ENCODE results near the gene PYY.
"Not testable (repeated sequence)": the region's sequence is repeated elsewhere in the genome, so short reads cannot be mapped to it uniquely, and the experiment has no call there.

PYY gene

DNA sequence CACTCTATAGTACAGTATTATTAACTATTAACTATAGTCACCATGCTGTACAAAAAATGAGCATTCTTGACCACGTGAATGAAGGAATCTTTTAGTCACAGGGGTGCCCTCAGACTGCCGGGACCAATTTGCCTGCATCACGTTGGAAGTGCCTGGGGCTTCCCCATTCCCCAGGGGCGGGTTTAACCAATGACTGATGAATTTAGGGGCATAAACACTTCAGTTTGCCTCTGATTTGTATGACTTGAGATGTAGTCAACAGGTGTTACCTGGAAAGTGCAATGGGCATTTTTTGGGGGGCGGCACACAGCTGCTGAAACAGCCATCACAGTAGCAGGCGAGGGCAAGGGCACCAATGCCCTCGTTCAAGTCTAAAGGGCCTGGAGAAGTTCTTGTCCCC, 8.7 kb upstream of the PYY start:
- Histone ChIP-seq H3K4me3 (ENCODE audit: low read depth, low read length) (no peak overlapping the region), H3K4me1 (no peaks in the 10 kb centered on the region), H3K9me3 (no peaks in the 10 kb centered on the region), H3K36me3 (no peaks in the 10 kb centered on the region), H3K27me3 (no peaks in the 10 kb centered on the region)
- TF ChIP-seq, protein P1, sequence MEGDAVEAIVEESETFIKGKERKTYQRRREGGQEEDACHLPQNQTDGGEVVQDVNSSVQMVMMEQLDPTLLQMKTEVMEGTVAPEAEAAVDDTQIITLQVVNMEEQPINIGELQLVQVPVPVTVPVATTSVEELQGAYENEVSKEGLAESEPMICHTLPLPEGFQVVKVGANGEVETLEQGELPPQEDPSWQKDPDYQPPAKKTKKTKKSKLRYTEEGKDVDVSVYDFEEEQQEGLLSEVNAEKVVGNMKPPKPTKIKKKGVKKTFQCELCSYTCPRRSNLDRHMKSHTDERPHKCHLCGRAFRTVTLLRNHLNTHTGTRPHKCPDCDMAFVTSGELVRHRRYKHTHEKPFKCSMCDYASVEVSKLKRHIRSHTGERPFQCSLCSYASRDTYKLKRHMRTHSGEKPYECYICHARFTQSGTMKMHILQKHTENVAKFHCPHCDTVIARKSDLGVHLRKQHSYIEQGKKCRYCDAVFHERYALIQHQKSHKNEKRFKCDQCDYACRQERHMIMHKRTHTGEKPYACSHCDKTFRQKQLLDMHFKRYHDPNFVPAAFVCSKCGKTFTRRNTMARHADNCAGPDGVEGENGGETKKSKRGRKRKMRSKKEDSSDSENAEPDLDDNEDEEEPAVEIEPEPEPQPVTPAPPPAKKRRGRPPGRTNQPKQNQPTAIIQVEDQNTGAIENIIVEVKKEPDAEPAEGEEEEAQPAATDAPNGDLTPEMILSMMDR (IDR thresholded peaks at IDR 0.05; ENCODE audit: low read depth, low read length): no peak
- DNase-seq: no peak

DNA sequence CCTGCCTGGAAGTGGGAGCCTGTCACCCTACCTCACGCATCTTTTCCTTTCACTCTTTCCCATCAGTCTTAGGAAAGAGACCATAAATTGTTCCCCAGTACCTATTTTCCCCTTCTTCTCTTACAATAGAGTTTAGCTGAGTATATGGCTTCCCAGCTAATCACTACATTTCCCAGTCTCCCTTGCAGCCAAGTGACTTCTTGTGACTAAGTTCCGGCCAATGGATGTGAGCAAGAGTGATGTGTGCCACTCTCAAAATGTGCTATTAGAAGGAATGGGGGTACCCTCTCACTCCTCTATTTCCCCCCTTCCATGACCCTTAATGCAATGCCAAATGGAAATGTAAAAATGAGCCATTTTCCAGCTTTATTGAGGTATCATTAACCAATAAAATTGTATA, 8.2 kb upstream of the PYY start:
- no peak overlapping the region for H3K4me3 ChIP-seq (ENCODE audit: low read depth, low read length)
- no peaks in the 10 kb centered on the region for H3K27me3 ChIP-seq
- H3K4me1 ChIP-seq: no peaks in the 10 kb centered on the region
- H3K9me3 ChIP-seq: no peaks in the 10 kb centered on the region
- DNase-seq: no peak
- H3K36me3 ChIP-seq: no peaks in the 10 kb centered on the region
- TF ChIP-seq, protein P1 (IDR thresholded peaks at IDR 0.05; ENCODE audit: low read depth, low read length): no peak

DNA sequence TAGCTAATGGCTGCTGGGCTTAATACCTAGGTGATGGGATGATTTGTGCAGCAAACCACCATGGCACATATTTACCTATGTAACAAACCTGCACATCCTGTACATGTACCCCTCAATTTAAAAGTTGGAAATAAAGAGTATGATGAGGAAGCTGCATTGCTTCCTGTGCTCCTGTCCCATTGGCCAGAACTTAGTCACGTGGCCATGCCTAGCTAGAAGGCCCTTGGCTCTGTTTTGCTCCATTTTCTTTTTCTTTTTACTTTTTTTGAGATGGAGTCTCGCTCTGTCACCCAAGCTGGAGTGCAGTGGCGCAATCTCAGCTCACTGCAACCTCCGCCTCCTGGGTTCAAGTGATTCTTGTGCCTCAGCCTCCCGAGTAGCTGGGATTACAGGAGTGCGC, 7.6 kb upstream of the PYY start:
- not testable (repeated sequence) for H3K9me3 ChIP-seq; H3K36me3 ChIP-seq; H3K27me3 ChIP-seq; H3K4me1 ChIP-seq; H3K4me3 ChIP-seq (ENCODE audit: low read depth, low read length); DNase-seq

DNA sequence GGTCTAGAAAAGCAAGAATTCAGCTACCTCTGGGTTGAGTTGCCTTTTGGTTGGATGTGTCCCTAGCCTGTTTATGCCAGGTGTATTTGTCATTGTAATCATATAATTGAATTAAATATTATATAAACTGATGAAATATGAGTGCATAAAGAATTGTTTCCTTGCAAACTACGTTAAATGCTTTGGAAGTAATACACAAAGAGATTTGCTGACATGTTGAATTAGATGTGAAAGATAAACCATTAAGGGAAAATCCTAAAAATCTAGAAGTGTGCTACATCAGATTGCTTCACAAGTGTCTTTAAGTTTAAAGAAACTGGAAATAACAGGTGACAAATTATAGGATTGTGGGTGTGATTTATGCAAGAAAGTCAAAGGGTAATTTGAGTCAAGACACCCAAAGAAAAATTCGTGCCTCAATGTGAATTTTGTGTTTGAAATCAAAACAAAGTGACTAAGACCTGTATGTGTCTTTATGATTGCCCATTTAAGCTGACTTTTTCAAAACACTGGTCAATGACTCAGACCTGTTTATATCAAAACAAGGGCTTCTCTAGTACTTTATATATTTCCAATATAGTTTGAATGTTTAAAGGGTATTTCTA, 5.1 kb upstream of the PYY start:
- no peaks in the 10 kb centered on the region for H3K27me3 ChIP-seq
- DNase-seq: no peak
- H3K4me1 ChIP-seq: no peaks in the 10 kb centered on the region
- H3K4me3 ChIP-seq (ENCODE audit: low read depth, low read length): no peak overlapping the region
- TF ChIP-seq, protein P1 (IDR thresholded peaks at IDR 0.05; ENCODE audit: low read depth, low read length): no peak
- no peaks in the 10 kb centered on the region for H3K9me3 ChIP-seq
- H3K36me3 ChIP-seq: no peaks in the 10 kb centered on the region

DNA sequence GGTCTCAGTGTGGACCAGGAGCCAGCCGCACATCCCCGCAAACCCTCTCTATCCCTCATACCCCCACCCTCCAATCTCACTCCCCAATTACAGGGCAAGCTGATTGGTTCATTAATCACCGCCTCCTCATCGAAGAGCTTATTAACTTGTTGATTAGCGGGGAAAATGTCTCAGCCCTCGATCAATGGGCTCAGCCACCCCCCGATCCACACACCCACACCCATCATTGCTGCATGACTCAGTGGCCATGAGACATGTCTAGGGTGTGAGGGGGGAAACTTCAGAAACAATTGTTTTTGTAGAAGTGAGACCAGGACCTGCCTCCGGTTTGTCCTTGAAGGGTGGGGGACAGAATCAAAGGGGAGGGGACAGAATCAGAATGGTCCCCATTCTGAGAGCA, 2.5 kb upstream of the PYY start:
- H3K27me3 ChIP-seq: no peaks in the 10 kb centered on the region
- no peaks in the 10 kb centered on the region for H3K4me1 ChIP-seq
- TF ChIP-seq, protein P1 (IDR thresholded peaks at IDR 0.05; ENCODE audit: low read depth, low read length): no peak
- H3K4me3 ChIP-seq (ENCODE audit: low read depth, low read length): no peak overlapping the region
- DNase-seq: no peak
- no peaks in the 10 kb centered on the region for H3K36me3 ChIP-seq
- no peaks in the 10 kb centered on the region for H3K9me3 ChIP-seq

DNA sequence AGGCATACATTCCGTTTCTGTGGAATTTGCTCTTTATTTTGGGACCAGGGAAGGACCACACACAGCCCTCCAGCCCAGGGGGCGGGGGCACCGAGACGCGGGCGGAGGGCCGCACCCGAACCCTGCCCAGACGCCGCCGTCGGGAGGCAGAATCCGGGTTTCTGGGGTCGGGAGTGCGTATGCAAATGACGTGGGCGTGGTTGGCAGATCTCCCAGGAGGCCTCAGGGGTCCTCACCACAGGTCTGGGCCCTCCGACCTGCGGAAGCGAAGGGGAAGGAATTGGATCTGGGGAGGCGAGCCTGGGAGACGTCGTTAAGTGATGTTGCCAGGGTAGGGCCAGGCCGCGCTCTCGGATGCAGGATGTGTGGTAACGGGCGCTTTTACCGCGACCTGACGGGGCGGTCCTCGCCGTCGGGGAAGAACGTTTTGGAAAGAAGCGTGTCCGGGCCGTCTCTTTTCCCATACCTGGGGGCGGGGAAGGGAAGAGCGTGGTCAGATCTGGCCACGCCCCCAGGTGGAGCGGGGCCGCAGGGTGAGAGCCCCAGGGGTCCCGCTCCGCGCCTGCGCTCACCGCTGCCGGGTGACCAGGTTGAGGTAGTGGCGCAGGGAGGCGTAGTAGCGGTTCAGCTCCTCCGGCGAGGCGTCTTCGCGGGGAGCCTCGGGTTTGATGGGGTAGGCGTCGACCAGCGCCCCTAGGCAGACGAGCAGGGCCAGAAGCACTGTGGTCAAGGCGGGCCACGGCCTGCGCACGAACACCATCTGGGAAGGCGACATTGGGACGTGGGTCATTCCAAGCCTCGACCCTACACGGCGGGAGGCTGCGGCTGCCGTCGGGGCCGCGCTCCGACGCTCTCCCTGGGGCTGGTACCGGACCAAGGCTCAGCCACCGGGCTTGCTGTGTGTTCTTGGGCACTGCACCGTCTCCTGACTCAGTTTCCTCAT, 745 bp downstream of the PYY start:
- Histone ChIP-seq H3K4me3 (ENCODE audit: low read depth, low read length) (no peak overlapping the region), H3K9me3 (no peaks in the 10 kb centered on the region), H3K36me3 (no peaks in the 10 kb centered on the region), H3K27me3 (no peaks in the 10 kb centered on the region), H3K4me1 (no peaks in the 10 kb centered on the region)
- TF ChIP-seq, protein P1 (IDR thresholded peaks at IDR 0.05; ENCODE audit: low read depth, low read length): no peak
- no peak for DNase-seq

All from BE2C (cell line).